ENCODE results near the gene KTI12.
"Not testable (repeated sequence)": the region's sequence is repeated elsewhere in the genome, so short reads cannot be mapped to it uniquely, and the experiment has no call there.

GRCh38 chr1:52077277-52077676 is 43.7 kb upstream of the KTI12 start:
- TF ChIP-seq CTCF (conservative IDR thresholded peaks at IDR 0.05; ENCODE audit: low read length); EZH2phosphoT487 (IDR thresholded peaks at IDR 0.05; ENCODE audit: borderline replicate concordance, low read depth, low read length): not testable (repeated sequence)

Data from OCI-LY7 (cell line).